GM12878 (cell line): ENCODE data around the gene DGKB. TPM values are rescaled to one million over a fixed set of nuclear protein-coding genes. Genes with fewer than 3 reads are reported as not detected.

ENCODE experiments used
- ATAC-seq: fragments of 200-7000 bp; cut with Tn5 transposase; 3 replicates; pipeline ENCODE4 v1.9.1; 2020; ENCODE audit warnings: mild to moderate bottlenecking, moderate library complexity
- BruUV-seq: library from RNA; stranded (reverse); fragments of 400-500 nt; replicated peaks from 2 replicates; lab custom pipeline; 2021; lab: Mats Ljungman, UMichigan
- CTCF ChIA-PET: fragments of 300-600 bp; sonication (Branson Sonifier 250); formaldehyde crosslinking; extraction: SDS; loops from one replicate; lab custom pipeline; 2021; ENCODE audit warnings: inconsistent platforms; lab: Yijun Ruan, JAX
- POLR2A ChIA-PET: fragments of 350-600 bp; formaldehyde crosslinking; extraction: SDS; loops from one replicate; lab custom pipeline; 2021; ENCODE audit warnings: inconsistent platforms; lab: Charles Lee
- RAD21 ChIA-PET: fragments of 300-600 bp; sonication (Branson Sonifier 250); formaldehyde crosslinking; loops from one replicate; lab custom pipeline; 2023; ENCODE audit warnings: antibody characterized with exemption; ENCODE audit not compliant: unreplicated experiment; lab: Charles Lee
- SMC1A ChIA-PET: fragments of 300-600 bp; sonication (Branson Sonifier 250); formaldehyde crosslinking; loops from one replicate; lab custom pipeline; 2023; ENCODE audit not compliant: unreplicated experiment, uncharacterized antibody; lab: Charles Lee
- DNase-seq: peaks from one replicate; pipeline ENCODE4 v3.0.0-alpha.2; 2011; ENCODE audit warnings: low read depth, low spot score
- FAIRE-seq: peaks from 3 replicates; lab custom pipeline; 2011; peaks lifted over from hg19 to GRCh38; lab: Jason Lieb, UNC
- H2AFZ ChIP-seq: 2 replicates; pipeline ENCODE4 v1.6.0; 2011; ENCODE audit warnings: low read depth, low read length, control low read depth; ENCODE audit not compliant: control insufficient read depth
- H3K27ac ChIP-seq: 2 replicates; pipeline ENCODE4 v1.5.1; 2011; ENCODE audit warnings: control low read depth; ENCODE audit not compliant: control insufficient read depth, insufficient read depth
- H3K27me3 ChIP-seq, 2 experiments: replicated peaks in 1 of 2; 2 replicates each; pipeline versions ENCODE4 v1.6.0 to v1.6.1; 2011; ENCODE audit warnings: low read length in 1 of 2; ENCODE audit not compliant: control insufficient read depth in 2 of 2, insufficient read depth in 2 of 2
- H3K36me3 ChIP-seq, 2 experiments: 2 replicates each; pipeline ENCODE4 v1.5.1; 2011; ENCODE audit warnings: low read length in 1 of 2; ENCODE audit not compliant: control insufficient read depth in 2 of 2, insufficient read depth in 2 of 2
- H3K4me1 ChIP-seq: 2 replicates; pipeline ENCODE4 v1.6.1; 2011; ENCODE audit warnings: mild to moderate bottlenecking, low read length, moderate library complexity, mixed read lengths; ENCODE audit not compliant: control insufficient read depth, insufficient read depth
- H3K4me2 ChIP-seq: 2 replicates; pipeline ENCODE4 v1.6.0; 2011; ENCODE audit warnings: control low read depth; ENCODE audit not compliant: control insufficient read depth, insufficient read depth
- H3K4me3 ChIP-seq: fragments of 200-600 bp; sonication (generic); 2 replicates; pipeline ENCODE4 v1.5.1; 2016
- H3K79me2 ChIP-seq: 2 replicates; pipeline ENCODE4 v1.6.0; 2011; ENCODE audit warnings: low read length; ENCODE audit not compliant: control insufficient read depth, insufficient read depth
- H3K9ac ChIP-seq: 2 replicates; pipeline ENCODE4 v1.8.0; 2011; ENCODE audit warnings: low read length, control low read depth, mixed read lengths; ENCODE audit not compliant: control insufficient read depth, insufficient read depth
- H3K9me3 ChIP-seq: replicated peaks from 3 replicates; pipeline ENCODE4 v1.5.1; 2011; ENCODE audit warnings: mild to moderate bottlenecking, low read length; ENCODE audit not compliant: control insufficient read depth, insufficient read depth
- H4K20me1 ChIP-seq: 2 replicates; pipeline ENCODE4 v1.6.0; 2011; ENCODE audit not compliant: control insufficient read depth, insufficient read depth
- BHLHE40 ChIP-seq, 2 experiments: fragments of 450-650 bp in 1 of 2; IDR thresholded peaks; 2 replicates each; pipeline ENCODE4 v1.6.1; 2011 to 2017; ENCODE audit warnings: low read depth in 2 of 2, borderline replicate concordance in 1 of 2, improper control_type of control experiment in 1 of 2, low read length in 1 of 2, mild to moderate bottlenecking in 1 of 2
- IKZF2 ChIP-seq, 2 experiments: fragments of 450-650 bp; IDR thresholded peaks; 2 replicates each; pipeline ENCODE4 v1.6.1; 2017; ENCODE audit warnings: mild to moderate bottlenecking in 2 of 2, moderate library complexity in 2 of 2
- MLLT1 ChIP-seq: fragments of 450-650 bp; IDR thresholded peaks from 2 replicates; pipeline ENCODE4 v1.6.1; 2016; ENCODE audit warnings: mild to moderate bottlenecking
- MTA3 ChIP-seq: IDR thresholded peaks from 2 replicates; pipeline ENCODE4 v1.6.1; 2012; ENCODE audit warnings: low read length, inconsistent platforms, borderline replicate concordance
- NFYA ChIP-seq: IDR thresholded peaks from 2 replicates; pipeline ENCODE4 v1.6.1; 2011; ENCODE audit warnings: low read depth, mild to moderate bottlenecking, low read length, improper control_type of control experiment, borderline replicate concordance
- PAX5 ChIP-seq: IDR thresholded peaks from 2 replicates; pipeline ENCODE4 v1.6.1; 2011; ENCODE audit warnings: low read depth, low read length, borderline replicate concordance
- POLR2AphosphoS5 ChIP-seq: IDR thresholded peaks from 2 replicates; pipeline ENCODE4 v1.6.1; 2011; ENCODE audit warnings: mild to moderate bottlenecking, low read length, inconsistent platforms
- WGBS: methylation state at CpG from one replicate; pipeline ENCODE4 v1.1.6; 2016; ENCODE audit warnings: low lambda C conversion rate; ENCODE audit not compliant: insufficient replicate concordance, insufficient coverage; ENCODE audit errors: missing lambda C conversion rate; 5-methylcytosine and 5-hydroxymethylcytosine counted together
- in situ Hi-C: fragments of 300-500 bp; cut with MboI; formaldehyde crosslinking; loops from 9 replicates; pipeline ENCODE4 v1.14.3; 2018; ENCODE audit warnings: mixed read lengths
- intact Hi-C: fragments of 100-400 bp; cut with micrococcal nuclease; formaldehyde crosslinking; loops from one replicate; pipeline ENCODE4 v1.14.2; 2022; ENCODE audit not compliant: unreplicated experiment
- polyA plus RNA-seq, 11 experiments: library from polyadenylated mRNA; depleted of rRNA in 4 of 11; unstranded in 6 of 11; stranded (reverse) in 5 of 11; fragments of >200 nt; fragmentation: Nextera tagmentation in 4 of 11; fragmentation: Illumina TruSeq in 1 of 11; extraction: Ambion mirVana in 4 of 11; extraction: Trizol in 1 of 11; gene quantifications; 1 replicate in 1 of 11; 2 replicates in 10 of 11; pipeline versions ENCODE4 v1.2.1 to v1.2.3, GENCODE V29; 2011 to 2016; ENCODE audit warnings: inconsistent platforms in 2 of 11, missing spikeins in 2 of 11, low read depth in 1 of 11
- total RNA-seq, 4 experiments: library from RNA; depleted of rRNA in 3 of 4; stranded (reverse); fragments of >200 nt in 3 of 4; fragmentation: Illumina TruSeq in 1 of 4; extraction: Trizol in 1 of 4; gene quantifications; 2 replicates each; pipeline versions ENCODE4 v1.2.1 to v1.2.3, GENCODE V29; 2013 to 2021
- TF ChIP-seq, protein P1 (sequence below): fragments of 450-650 bp; IDR thresholded peaks from 2 replicates; pipeline ENCODE4 v1.6.1; 2017; ENCODE audit warnings: mild to moderate bottlenecking, low read depth, inconsistent platforms; ENCODE audit not compliant: poor library complexity, severe bottlenecking
- TF ChIP-seq, protein P2 (sequence below): fragments of 150-350 bp; IDR thresholded peaks from 2 replicates; pipeline ENCODE4 v1.6.1; 2014; ENCODE audit warnings: mild to moderate bottlenecking, low read depth, low read length
- TF ChIP-seq, protein P3 (sequence below): fragments of 450-650 bp; IDR thresholded peaks from 2 replicates; pipeline ENCODE4 v1.6.1; 2016; ENCODE audit warnings: mild to moderate bottlenecking
- TF ChIP-seq, protein P4 (sequence below): fragments of 450-650 bp; formaldehyde crosslinking; IDR thresholded peaks from 2 replicates; pipeline ENCODE4 v1.4.0; 2020; ENCODE audit warnings: mild to moderate bottlenecking, moderate library complexity

Gene DGKB
- total and polyA plus RNA-seq, 10 of the 15 experiments (the other 5 are each of a cell fraction or from before 2014, with no cell fraction given), result 0.02 to 0.10 (median 0.04) TPM; not detected in 6

- TF ChIP-seq, protein P1, sequence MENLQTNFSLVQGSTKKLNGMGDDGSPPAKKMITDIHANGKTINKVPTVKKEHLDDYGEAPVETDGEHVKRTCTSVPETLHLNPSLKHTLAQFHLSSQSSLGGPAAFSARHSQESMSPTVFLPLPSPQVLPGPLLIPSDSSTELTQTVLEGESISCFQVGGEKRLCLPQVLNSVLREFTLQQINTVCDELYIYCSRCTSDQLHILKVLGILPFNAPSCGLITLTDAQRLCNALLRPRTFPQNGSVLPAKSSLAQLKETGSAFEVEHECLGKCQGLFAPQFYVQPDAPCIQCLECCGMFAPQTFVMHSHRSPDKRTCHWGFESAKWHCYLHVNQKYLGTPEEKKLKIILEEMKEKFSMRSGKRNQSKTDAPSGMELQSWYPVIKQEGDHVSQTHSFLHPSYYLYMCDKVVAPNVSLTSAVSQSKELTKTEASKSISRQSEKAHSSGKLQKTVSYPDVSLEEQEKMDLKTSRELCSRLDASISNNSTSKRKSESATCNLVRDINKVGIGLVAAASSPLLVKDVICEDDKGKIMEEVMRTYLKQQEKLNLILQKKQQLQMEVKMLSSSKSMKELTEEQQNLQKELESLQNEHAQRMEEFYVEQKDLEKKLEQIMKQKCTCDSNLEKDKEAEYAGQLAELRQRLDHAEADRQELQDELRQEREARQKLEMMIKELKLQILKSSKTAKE, result no peak
- TF ChIP-seq MTA3 (no peak), PAX5 (no peak), MLLT1 (no peak), POLR2AphosphoS5 (no peak), NFYA (no peak)
- TF ChIP-seq, protein P2, sequence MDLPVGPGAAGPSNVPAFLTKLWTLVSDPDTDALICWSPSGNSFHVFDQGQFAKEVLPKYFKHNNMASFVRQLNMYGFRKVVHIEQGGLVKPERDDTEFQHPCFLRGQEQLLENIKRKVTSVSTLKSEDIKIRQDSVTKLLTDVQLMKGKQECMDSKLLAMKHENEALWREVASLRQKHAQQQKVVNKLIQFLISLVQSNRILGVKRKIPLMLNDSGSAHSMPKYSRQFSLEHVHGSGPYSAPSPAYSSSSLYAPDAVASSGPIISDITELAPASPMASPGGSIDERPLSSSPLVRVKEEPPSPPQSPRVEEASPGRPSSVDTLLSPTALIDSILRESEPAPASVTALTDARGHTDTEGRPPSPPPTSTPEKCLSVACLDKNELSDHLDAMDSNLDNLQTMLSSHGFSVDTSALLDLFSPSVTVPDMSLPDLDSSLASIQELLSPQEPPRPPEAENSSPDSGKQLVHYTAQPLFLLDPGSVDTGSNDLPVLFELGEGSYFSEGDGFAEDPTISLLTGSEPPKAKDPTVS, result no peak
These were observed 136.8 kb downstream of the DGKB start (continued) for GRCh38 chr7:14765731-14766130.

DNA sequence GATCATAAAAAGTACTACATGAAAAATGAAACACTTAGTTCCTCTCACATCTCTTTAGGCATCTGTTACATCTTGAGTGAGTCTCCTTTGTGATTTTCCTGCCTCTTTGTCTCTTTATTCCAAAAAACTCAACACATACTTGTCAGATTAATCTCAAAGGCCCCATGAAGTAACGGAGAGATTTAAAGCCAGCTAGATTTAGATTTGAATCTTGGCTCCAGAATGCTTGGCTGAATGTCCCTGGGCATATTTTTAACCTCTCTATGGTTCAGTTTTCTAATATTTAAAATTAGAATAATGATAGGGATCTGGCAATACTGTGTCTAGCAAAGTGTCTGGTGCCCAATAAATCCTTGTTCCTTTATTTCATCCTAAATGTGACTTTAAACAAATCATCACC lies 140.0 kb downstream of the DGKB start:
- Histone ChIP-seq H3K27me3 (no peaks in the 10 kb centered on the region), H3K36me3 (no peaks in the 10 kb centered on the region), H3K9ac (no peak overlapping the region), H3K4me3 (no peak overlapping the region), H3K27ac (no peak overlapping the region), H3K79me2 (no peaks in the 10 kb centered on the region), H2AFZ (no peak overlapping the region), H4K20me1 (no peaks in the 10 kb centered on the region), H3K4me2 (no peak overlapping the region), H3K9me3 (no peaks in the 10 kb centered on the region), H3K4me1 (no peaks in the 10 kb centered on the region)
- intact Hi-C loops, result no loop called here
- no TSS peak for BruUV-seq
- RAD21 ChIA-PET, result interaction anchor here (0.8 kb wide), 1 partner anchor 252 kb away, joined by 5 read pairs; no protein-coding TSS in a partner anchor
- ATAC-seq, result no peak
- WGBS, result 7% methylated on average over 1 of the region's 1 CpG
- no peak for FAIRE-seq
- in situ Hi-C loops, result no loop called here
- CTCF ChIA-PET, result no interaction called here
- no peak for DNase-seq
- SMC1A ChIA-PET, result no interaction called here
- POLR2A ChIA-PET, result no interaction called here
- TF ChIP-seq BHLHE40 (IDR thresholded peaks at IDR 0.05; ENCODE audit: borderline replicate concordance in 1 of 2, low read depth in 2 of 2, low read length in 1 of 2) (no peak), IKZF2 (IDR thresholded peaks at IDR 0.05) (no peak)
- TF ChIP-seq, protein P3, sequence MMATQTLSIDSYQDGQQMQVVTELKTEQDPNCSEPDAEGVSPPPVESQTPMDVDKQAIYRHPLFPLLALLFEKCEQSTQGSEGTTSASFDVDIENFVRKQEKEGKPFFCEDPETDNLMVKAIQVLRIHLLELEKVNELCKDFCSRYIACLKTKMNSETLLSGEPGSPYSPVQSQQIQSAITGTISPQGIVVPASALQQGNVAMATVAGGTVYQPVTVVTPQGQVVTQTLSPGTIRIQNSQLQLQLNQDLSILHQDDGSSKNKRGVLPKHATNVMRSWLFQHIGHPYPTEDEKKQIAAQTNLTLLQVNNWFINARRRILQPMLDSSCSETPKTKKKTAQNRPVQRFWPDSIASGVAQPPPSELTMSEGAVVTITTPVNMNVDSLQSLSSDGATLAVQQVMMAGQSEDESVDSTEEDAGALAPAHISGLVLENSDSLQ, result no peak
- TF ChIP-seq, protein P4, sequence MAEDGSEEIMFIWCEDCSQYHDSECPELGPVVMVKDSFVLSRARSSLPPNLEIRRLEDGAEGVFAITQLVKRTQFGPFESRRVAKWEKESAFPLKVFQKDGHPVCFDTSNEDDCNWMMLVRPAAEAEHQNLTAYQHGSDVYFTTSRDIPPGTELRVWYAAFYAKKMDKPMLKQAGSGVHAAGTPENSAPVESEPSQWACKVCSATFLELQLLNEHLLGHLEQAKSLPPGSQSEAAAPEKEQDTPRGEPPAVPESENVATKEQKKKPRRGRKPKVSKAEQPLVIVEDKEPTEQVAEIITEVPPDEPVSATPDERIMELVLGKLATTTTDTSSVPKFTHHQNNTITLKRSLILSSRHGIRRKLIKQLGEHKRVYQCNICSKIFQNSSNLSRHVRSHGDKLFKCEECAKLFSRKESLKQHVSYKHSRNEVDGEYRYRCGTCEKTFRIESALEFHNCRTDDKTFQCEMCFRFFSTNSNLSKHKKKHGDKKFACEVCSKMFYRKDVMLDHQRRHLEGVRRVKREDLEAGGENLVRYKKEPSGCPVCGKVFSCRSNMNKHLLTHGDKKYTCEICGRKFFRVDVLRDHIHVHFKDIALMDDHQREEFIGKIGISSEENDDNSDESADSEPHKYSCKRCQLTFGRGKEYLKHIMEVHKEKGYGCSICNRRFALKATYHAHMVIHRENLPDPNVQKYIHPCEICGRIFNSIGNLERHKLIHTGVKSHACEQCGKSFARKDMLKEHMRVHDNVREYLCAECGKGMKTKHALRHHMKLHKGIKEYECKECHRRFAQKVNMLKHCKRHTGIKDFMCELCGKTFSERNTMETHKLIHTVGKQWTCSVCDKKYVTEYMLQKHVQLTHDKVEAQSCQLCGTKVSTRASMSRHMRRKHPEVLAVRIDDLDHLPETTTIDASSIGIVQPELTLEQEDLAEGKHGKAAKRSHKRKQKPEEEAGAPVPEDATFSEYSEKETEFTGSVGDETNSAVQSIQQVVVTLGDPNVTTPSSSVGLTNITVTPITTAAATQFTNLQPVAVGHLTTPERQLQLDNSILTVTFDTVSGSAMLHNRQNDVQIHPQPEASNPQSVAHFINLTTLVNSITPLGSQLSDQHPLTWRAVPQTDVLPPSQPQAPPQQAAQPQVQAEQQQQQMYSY (CRISPR knock-in tag), result no peak
